ENCODE results near the gene AUP1. TPM values are rescaled to one million over a fixed set of nuclear protein-coding genes. Genes with fewer than 3 reads are reported as not detected.
"Not testable (repeated sequence)": the region's sequence is repeated elsewhere in the genome, so short reads cannot be mapped to it uniquely, and the experiment has no call there.

Gene AUP1
- total and polyA plus RNA-seq, 11 donors, result 33.6 to 168 (median 56.4) TPM

DNA sequence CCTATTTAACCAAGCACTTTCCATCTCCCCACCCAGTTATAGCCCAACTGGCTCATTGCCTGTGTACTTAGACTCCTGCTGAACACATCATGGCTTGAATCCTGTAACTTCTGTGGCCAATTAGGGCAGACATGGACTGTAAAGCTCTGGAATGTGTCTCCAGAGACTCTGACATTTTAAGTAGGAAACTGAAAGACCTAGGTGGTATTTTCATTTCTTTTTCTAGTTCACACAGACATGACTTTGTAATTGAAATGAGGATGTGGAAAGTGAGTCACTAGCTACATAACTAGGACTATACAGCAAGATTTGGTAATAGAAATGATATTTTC lies 37.2 kb upstream of the AUP1 start:
- peaks cover 0 to 10% (median 0%) of the 10 kb centered on the region in 9 donors for H3K27me3 ChIP-seq
- no peak for TF ChIP-seq POLR2A (IDR thresholded peaks at IDR 0.05)
- no peak for TF ChIP-seq CTCF (IDR thresholded peaks at IDR 0.05)
- ATAC-seq (peak in 2 of 4 donors; percentile 70 to 73), DNase-seq (no peak)
- H3K9me3 ChIP-seq, result no peaks in the 10 kb centered on the region
- H3K4me3 ChIP-seq, result no peak overlapping the region
- intact Hi-C loops (cut with DNase I), result no loop called here
- H3K36me3 ChIP-seq, result no peaks in the 10 kb centered on the region
- H3K4me1 ChIP-seq, result peaks cover 0 to 28% (median 0%) of the 10 kb centered on the region in 12 donors
- H3K27ac ChIP-seq, result no peak overlapping the region

- DNase-seq (no peak), ATAC-seq (no peak)
- peaks cover 0 to 23% (median 0%) of the 10 kb centered on the region in 12 donors for H3K4me1 ChIP-seq
- H3K4me3 ChIP-seq, result no peak overlapping the region
- H3K27me3 ChIP-seq, result peaks cover 0 to 10% (median 0%) of the 10 kb centered on the region in 9 donors
- H3K27ac ChIP-seq, result no peak overlapping the region
- WGBS, 4 donors, result 75 to 79% (median 76%) methylated on average over 7 of the region's 7 CpGs
- TF ChIP-seq POLR2A (IDR thresholded peaks at IDR 0.05) (no peak), CTCF (IDR thresholded peaks at IDR 0.05) (no peak)
- intact Hi-C loops (cut with DNase I), result no loop called here
- no peaks in the 10 kb centered on the region for H3K36me3 ChIP-seq
- no peaks in the 10 kb centered on the region for H3K9me3 ChIP-seq
These were observed 36.7 kb upstream of the AUP1 start for GRCh38 chr2:74566076-74566753.

GRCh38 chr2:74564222-74564621 lies 34.7 kb upstream of the AUP1 start:
- 60 to 76% (median 68%) methylated on average over 5 of the region's 5 CpGs for WGBS, 4 donors
- no peak overlapping the region for H3K4me3 ChIP-seq
- intact Hi-C loops (cut with DNase I), result no loop called here
- H3K27me3 ChIP-seq, result peaks cover 0 to 10% (median 0%) of the 10 kb centered on the region in 9 donors
- ATAC-seq, result no peak
- H3K4me1 ChIP-seq, result peaks cover 0 to 23% (median 0%) of the 10 kb centered on the region in 12 donors
- no peak overlapping the region for H3K27ac ChIP-seq
- H3K36me3 ChIP-seq, result no peaks in the 10 kb centered on the region
- H3K9me3 ChIP-seq, result no peaks in the 10 kb centered on the region
- no peak for TF ChIP-seq POLR2A (IDR thresholded peaks at IDR 0.05)
- no peak for TF ChIP-seq CTCF (IDR thresholded peaks at IDR 0.05)
- no peak for DNase-seq

DNA sequence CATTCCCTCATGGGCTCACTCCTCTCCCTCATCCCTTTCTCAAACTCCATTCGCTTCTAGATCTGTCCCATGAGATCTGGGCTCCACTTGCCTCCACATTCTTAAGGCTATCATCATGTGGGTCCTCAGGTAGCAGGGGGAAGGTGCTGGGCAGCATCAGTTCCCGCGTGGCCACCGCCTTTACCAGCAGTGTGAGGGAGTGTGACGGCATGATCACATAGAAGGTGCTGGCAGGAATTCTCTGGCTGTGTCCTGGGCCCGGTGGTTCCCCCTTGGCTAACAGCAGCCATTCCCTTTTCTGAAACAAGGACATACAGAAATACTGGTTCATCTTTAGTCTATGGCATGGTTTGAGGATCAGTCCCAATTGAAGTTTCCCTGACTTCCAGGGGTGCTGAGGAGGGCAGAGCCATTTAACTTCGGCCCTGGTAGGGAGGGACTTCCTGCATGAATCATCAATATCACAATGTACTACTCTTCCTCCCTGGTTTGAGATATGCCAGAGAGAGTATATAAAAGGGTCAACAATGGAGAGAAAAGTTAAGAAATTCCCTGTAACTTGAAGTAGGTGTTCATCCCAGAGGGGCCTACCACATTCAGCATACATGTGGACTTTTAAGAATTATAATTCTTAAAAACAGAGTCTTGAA lies 32.7 kb upstream of the AUP1 start:
- no peak for DNase-seq
- Histone ChIP-seq H3K4me1 (peaks cover 0 to 9% (median 0%) of the 10 kb centered on the region in 12 donors), H3K9me3 (no peaks in the 10 kb centered on the region), H3K4me3 (no peak overlapping the region), H3K27me3 (peaks cover 0 to 10% (median 0%) of the 10 kb centered on the region in 9 donors), H3K36me3 (peaks cover 0 to under 1% (median 0%) of the 10 kb centered on the region in 9 donors), H3K27ac (no peak overlapping the region)
- TF ChIP-seq CTCF (IDR thresholded peaks at IDR 0.05) (no peak), POLR2A (IDR thresholded peaks at IDR 0.05) (no peak)
- intact Hi-C loops (cut with DNase I), result no loop called here
- ATAC-seq, result no peak
- WGBS, 4 donors, result 75 to 79% (median 77%) methylated on average over 7 of the region's 7 CpGs

GRCh38 chr2:74561022-74561421 lies 31.5 kb upstream of the AUP1 start:
- H3K27me3 ChIP-seq, result peaks cover 0 to 10% (median 0%) of the 10 kb centered on the region in 9 donors
- H3K4me3 ChIP-seq; DNase-seq; H3K27ac ChIP-seq; H3K9me3 ChIP-seq; ATAC-seq; intact Hi-C loops (cut with DNase I): not testable (repeated sequence)
- H3K4me1 ChIP-seq, result peaks cover 0 to 16% (median 0%) of the 10 kb centered on the region in 12 donors
- peaks cover 0 to 13% (median 0%) of the 10 kb centered on the region in 9 donors for H3K36me3 ChIP-seq
- WGBS, 4 donors, result 91 to 97% (median 95%) methylated on average over 1 of the region's 1 CpG

Data from heart left ventricle (tissue), 16 donors.